Neural progenitor cell (in vitro differentiated cells): ENCODE data around the gene FAHD1. TPM values are rescaled to one million over a fixed set of nuclear protein-coding genes. Genes with fewer than 3 reads are reported as not detected.

Experiments
- DNase-seq: peaks from one replicate; pipeline ENCODE4 v3.0.0-alpha.2; 2016; ENCODE audit warnings: low spot score
- H2AFZ ChIP-seq: fragments of 200-600 bp; sonication (generic); replicated peaks from 2 replicates; pipeline ENCODE4 v1.6.1; 2016; ENCODE audit warnings: antibody characterized with exemption
- H3F3A ChIP-seq: fragments of 200-600 bp; sonication (generic); 2 replicates; pipeline ENCODE4 v1.6.1; 2016; ENCODE audit warnings: antibody characterized with exemption, low read depth
- H3K27ac ChIP-seq: fragments of 200-600 bp; sonication (generic); 2 replicates; pipeline ENCODE4 v1.5.1; 2016; ENCODE audit warnings: mild to moderate bottlenecking
- H3K27me3 ChIP-seq: fragments of 200-600 bp; sonication (generic); 2 replicates; pipeline ENCODE4 v1.6.1; 2016; ENCODE audit warnings: mild to moderate bottlenecking, moderate library complexity
- H3K36me3 ChIP-seq: fragments of 200-600 bp; sonication (generic); 2 replicates; pipeline ENCODE4 v1.5.1; 2016
- H3K4me1 ChIP-seq: fragments of 200-600 bp; sonication (generic); 2 replicates; pipeline ENCODE4 v1.6.1; 2016; ENCODE audit warnings: mixed run types
- H3K4me2 ChIP-seq: fragments of 200-600 bp; sonication (generic); 2 replicates; pipeline ENCODE4 v1.6.1; 2016
- H3K4me3 ChIP-seq: fragments of 200-600 bp; sonication (generic); 2 replicates; pipeline ENCODE4 v1.5.1; 2016
- H3K79me2 ChIP-seq: fragments of 200-600 bp; sonication (generic); 2 replicates; pipeline ENCODE4 v1.6.1; 2016; ENCODE audit warnings: low read depth
- H3K9ac ChIP-seq: fragments of 200-600 bp; sonication (generic); 2 replicates; pipeline ENCODE4 v1.6.1; 2016
- H3K9me3 ChIP-seq: fragments of 200-600 bp; sonication (generic); 2 replicates; pipeline ENCODE4 v1.5.1; 2016; ENCODE audit warnings: low read depth
- H4K20me1 ChIP-seq: fragments of 200-600 bp; sonication (generic); 2 replicates; pipeline ENCODE4 v1.6.1; 2016; ENCODE audit warnings: low read depth
- H3K27ac Mint-ChIP-seq: 3 replicates; pipeline ENCODE4 v1.8.0; 2021; ENCODE audit warnings: mixed read lengths
- H3K27me3 Mint-ChIP-seq: 2 replicates; pipeline ENCODE4 v1.8.0; 2022; ENCODE audit warnings: low read depth, mild to moderate bottlenecking, inconsistent platforms, moderate library complexity, mixed read lengths; ENCODE audit not compliant: insufficient read depth
- H3K36me3 Mint-ChIP-seq: 3 replicates; pipeline ENCODE4 v1.8.0; 2021; ENCODE audit warnings: mixed read lengths
- H3K4me1 Mint-ChIP-seq: 3 replicates; pipeline ENCODE4 v1.8.0; 2021; ENCODE audit warnings: mixed read lengths
- H3K4me3 Mint-ChIP-seq: 3 replicates; pipeline ENCODE4 v1.8.0; 2021; ENCODE audit warnings: mild to moderate bottlenecking, moderate library complexity, mixed read lengths
- H3K9me3 Mint-ChIP-seq: 3 replicates; pipeline ENCODE4 v1.8.0; 2020; ENCODE audit warnings: mixed read lengths
- EZH2 ChIP-seq: fragments of 200-600 bp; sonication (generic); IDR thresholded peaks from 2 replicates; pipeline ENCODE4 v1.6.1; 2017; ENCODE audit warnings: antibody characterized with exemption, mild to moderate bottlenecking, moderate library complexity
- EZH2phosphoT487 ChIP-seq: fragments of 200-600 bp; sonication (generic); IDR thresholded peaks from 2 replicates; pipeline ENCODE4 v1.6.1; 2017; ENCODE audit warnings: antibody characterized with exemption
- total RNA-seq: library from RNA; depleted of rRNA; stranded (reverse); fragments of >200 nt; gene quantifications from 2 replicates; pipeline ENCODE4 v1.2.3, GENCODE V29; 2015; ENCODE audit warnings: low replicate concordance
- TF ChIP-seq, protein P1 (sequence below): fragments of 200-600 bp; sonication (generic); IDR thresholded peaks from 2 replicates; pipeline ENCODE4 v1.5.1; 2017; ENCODE audit warnings: antibody characterized with exemption, mild to moderate bottlenecking

FAHD1 gene
- total RNA-seq, 1 donor from 2014 or later: 21.6 TPM

GRCh38 chr16:1779234-1779701 lies 47.7 kb upstream of the FAHD1 start:
- H3K36me3 Mint-ChIP-seq: no peaks in the 10 kb centered on the region
- H3K4me3 Mint-ChIP-seq: no peak overlapping the region
- no peak overlapping the region for H2AFZ ChIP-seq
- H4K20me1 ChIP-seq: peaks cover 47% of the 10 kb centered on the region
- no peaks in the 10 kb centered on the region for H3K9me3 Mint-ChIP-seq
- no peaks in the 10 kb centered on the region for H3K36me3 ChIP-seq
- no peak overlapping the region for H3K9ac ChIP-seq
- TF ChIP-seq EZH2: no peak
- TF ChIP-seq, protein P1, sequence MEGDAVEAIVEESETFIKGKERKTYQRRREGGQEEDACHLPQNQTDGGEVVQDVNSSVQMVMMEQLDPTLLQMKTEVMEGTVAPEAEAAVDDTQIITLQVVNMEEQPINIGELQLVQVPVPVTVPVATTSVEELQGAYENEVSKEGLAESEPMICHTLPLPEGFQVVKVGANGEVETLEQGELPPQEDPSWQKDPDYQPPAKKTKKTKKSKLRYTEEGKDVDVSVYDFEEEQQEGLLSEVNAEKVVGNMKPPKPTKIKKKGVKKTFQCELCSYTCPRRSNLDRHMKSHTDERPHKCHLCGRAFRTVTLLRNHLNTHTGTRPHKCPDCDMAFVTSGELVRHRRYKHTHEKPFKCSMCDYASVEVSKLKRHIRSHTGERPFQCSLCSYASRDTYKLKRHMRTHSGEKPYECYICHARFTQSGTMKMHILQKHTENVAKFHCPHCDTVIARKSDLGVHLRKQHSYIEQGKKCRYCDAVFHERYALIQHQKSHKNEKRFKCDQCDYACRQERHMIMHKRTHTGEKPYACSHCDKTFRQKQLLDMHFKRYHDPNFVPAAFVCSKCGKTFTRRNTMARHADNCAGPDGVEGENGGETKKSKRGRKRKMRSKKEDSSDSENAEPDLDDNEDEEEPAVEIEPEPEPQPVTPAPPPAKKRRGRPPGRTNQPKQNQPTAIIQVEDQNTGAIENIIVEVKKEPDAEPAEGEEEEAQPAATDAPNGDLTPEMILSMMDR: no peak
- no peak for TF ChIP-seq EZH2phosphoT487
- H3K4me1 Mint-ChIP-seq: peaks cover 12% of the 10 kb centered on the region
- no peak for DNase-seq
- H3K4me3 ChIP-seq: no peak overlapping the region
- peaks cover 35% of the 10 kb centered on the region for H3K79me2 ChIP-seq
- no peaks in the 10 kb centered on the region for H3K27me3 ChIP-seq
- no peak overlapping the region for H3K4me2 ChIP-seq
- peaks cover 16% of the 10 kb centered on the region for H3F3A ChIP-seq
- no peak overlapping the region for H3K27ac Mint-ChIP-seq
- no peak overlapping the region for H3K27ac ChIP-seq
- peaks cover 7% of the 10 kb centered on the region for H3K4me1 ChIP-seq
- no peaks in the 10 kb centered on the region for H3K9me3 ChIP-seq
- peaks cover 9% of the 10 kb centered on the region for H3K27me3 Mint-ChIP-seq

- Mint-ChIP-seq H3K4me1 (peaks cover 13% of the 10 kb centered on the region), H3K27me3 (peaks cover 9% of the 10 kb centered on the region), H3K36me3 (no peaks in the 10 kb centered on the region), H3K9me3 (no peaks in the 10 kb centered on the region), H3K4me3 (peak overlapping the region; percentile 90), H3K27ac (no peak overlapping the region)
- Histone ChIP-seq H3F3A (peaks cover 16% of the 10 kb centered on the region), H3K79me2 (peaks cover 35% of the 10 kb centered on the region), H3K9me3 (no peaks in the 10 kb centered on the region), H3K4me2 (no peak overlapping the region), H2AFZ (no peak overlapping the region), H3K36me3 (no peaks in the 10 kb centered on the region), H4K20me1 (peaks cover 50% of the 10 kb centered on the region), H3K4me3 (no peak overlapping the region), H3K9ac (no peak overlapping the region), H3K4me1 (peaks cover 6% of the 10 kb centered on the region), H3K27me3 (no peaks in the 10 kb centered on the region), H3K27ac (no peak overlapping the region)
- TF ChIP-seq, protein P1: no peak
- no peak for TF ChIP-seq EZH2phosphoT487
- TF ChIP-seq EZH2: no peak
- no peak for DNase-seq
Observed at GRCh38 chr16:1779741-1780676, 47.0 kb upstream of the FAHD1 start.

- H3K27ac ChIP-seq: no peak overlapping the region
- H3K4me2 ChIP-seq: no peak overlapping the region
- DNase-seq: no peak
- H3K4me1 Mint-ChIP-seq: peaks cover 15% of the 10 kb centered on the region
- H3K27ac Mint-ChIP-seq: no peak overlapping the region
- no peaks in the 10 kb centered on the region for H3K36me3 Mint-ChIP-seq
- no peaks in the 10 kb centered on the region for H3K36me3 ChIP-seq
- no peaks in the 10 kb centered on the region for H3K27me3 ChIP-seq
- H3K79me2 ChIP-seq: peaks cover 41% of the 10 kb centered on the region
- peak overlapping the region; percentile 90 for H3K4me3 Mint-ChIP-seq
- H3K27me3 Mint-ChIP-seq: peaks cover 9% of the 10 kb centered on the region
- H3F3A ChIP-seq: peaks cover 16% of the 10 kb centered on the region
- TF ChIP-seq EZH2phosphoT487 (no peak), EZH2 (no peak)
- TF ChIP-seq, protein P1: no peak
- peaks cover 56% of the 10 kb centered on the region for H4K20me1 ChIP-seq
- H3K9me3 ChIP-seq: no peaks in the 10 kb centered on the region
- peaks cover 6% of the 10 kb centered on the region for H3K4me1 ChIP-seq
- H3K9ac ChIP-seq: no peak overlapping the region
- no peaks in the 10 kb centered on the region for H3K9me3 Mint-ChIP-seq
- H3K4me3 ChIP-seq: no peak overlapping the region
- no peak overlapping the region for H2AFZ ChIP-seq
Observed at GRCh38 chr16:1780677-1781072, 46.3 kb upstream of the FAHD1 start.
